Measurements from ENCODE around the gene GTSF1L. TPM values are rescaled to one million over a fixed set of nuclear protein-coding genes. Genes with fewer than 3 reads are reported as not detected.

The GTSF1L gene
- total RNA-seq, 1 experiment from 2014 or later = not detected

- peak; percentile 54 for DNase-seq (ENCODE audit: low spot score)
- ChIA-PET POLR2A (ENCODE audit: low non-redundant PET) (no interaction called here), CTCF (interaction anchor here (0.7 to 0.8 kb wide), 2 partner anchors 208 to 278 kb away, joined by 4 to 5 read pairs; no protein-coding TSS in a partner anchor)
- H3K27ac ChIP-seq (ENCODE audit: low read depth, low read length, poor library complexity, severe bottlenecking) = no peak overlapping the region
- no peak for TF ChIP-seq EZH2 (IDR thresholded peaks at IDR 0.05; ENCODE audit: borderline replicate concordance, low read depth, low read length, poor library complexity, severe bottlenecking)
- no peak for TF ChIP-seq CTCF (conservative IDR thresholded peaks at IDR 0.05; ENCODE audit: low read depth, low read length)
- H3K27me3 ChIP-seq (replicated peaks; ENCODE audit: insufficient read depth, low read depth, low read length, poor library complexity) = no peaks in the 10 kb centered on the region
- H3K4me3 ChIP-seq (ENCODE audit: low read depth, low read length, poor library complexity, severe bottlenecking) = no peak overlapping the region
- H3K9me3 ChIP-seq (ENCODE audit: low read depth, low read length, poor library complexity, severe bottlenecking) = no peaks in the 10 kb centered on the region
- peaks cover 23% of the 10 kb centered on the region for H3K4me1 ChIP-seq (ENCODE audit: insufficient read depth, low read length, poor library complexity, severe bottlenecking)
- no peaks in the 10 kb centered on the region for H3K36me3 ChIP-seq (ENCODE audit: insufficient read depth, low read length, poor library complexity, severe bottlenecking)
- intact Hi-C loops (cut with micrococcal nuclease; ENCODE audit: unreplicated experiment) = loop anchor here (10.0 kb wide), 1 partner anchor 438 kb away; the partner anchor contains the start of gene JPH2
- no TSS peak for BruUV-seq (replicated peaks)
Measured at GRCh38 chr20:43746344-43747137, 19.7 kb upstream of the GTSF1L start.

- TF ChIP-seq CTCF (conservative IDR thresholded peaks at IDR 0.05; ENCODE audit: low read depth, low read length) (no peak), EZH2 (IDR thresholded peaks at IDR 0.05; ENCODE audit: borderline replicate concordance, low read depth, low read length, poor library complexity, severe bottlenecking) (no peak)
- intact Hi-C loops (cut with micrococcal nuclease; ENCODE audit: unreplicated experiment) = loop anchor here (10.0 kb wide), 1 partner anchor 440 kb away; the partner anchor contains the start of gene JPH2
- ChIA-PET CTCF (no interaction called here), POLR2A (ENCODE audit: low non-redundant PET) (interaction anchor here (0.7 kb wide), 1 partner anchor 340 kb away, joined by 7 read pairs; no protein-coding TSS in a partner anchor)
- H3K9me3 ChIP-seq (ENCODE audit: low read depth, low read length, poor library complexity, severe bottlenecking) = no peaks in the 10 kb centered on the region
- peak overlapping the region; percentile 7 for H3K4me3 ChIP-seq (ENCODE audit: low read depth, low read length, poor library complexity, severe bottlenecking)
- no peaks in the 10 kb centered on the region for H3K27me3 ChIP-seq (replicated peaks; ENCODE audit: insufficient read depth, low read depth, low read length, poor library complexity)
- H3K36me3 ChIP-seq (ENCODE audit: insufficient read depth, low read length, poor library complexity, severe bottlenecking) = no peaks in the 10 kb centered on the region
- H3K4me1 ChIP-seq (ENCODE audit: insufficient read depth, low read length, poor library complexity, severe bottlenecking) = peaks cover 23% of the 10 kb centered on the region
- BruUV-seq (replicated peaks) = no TSS peak
- no peak overlapping the region for H3K27ac ChIP-seq (ENCODE audit: low read depth, low read length, poor library complexity, severe bottlenecking)
- peak; percentile 57 for DNase-seq (ENCODE audit: low spot score)
Measured at GRCh38 chr20:43744966-43745730, 18.3 kb upstream of the GTSF1L start.

GRCh38 chr20:43744151-43744611 lies 17.4 kb upstream of the GTSF1L start:
- intact Hi-C loops (cut with micrococcal nuclease; ENCODE audit: unreplicated experiment) = loop anchor here (10.0 kb wide), 1 partner anchor 441 kb away; the partner anchor contains the start of gene JPH2
- ChIA-PET CTCF (no interaction called here), POLR2A (ENCODE audit: low non-redundant PET) (interaction anchor here (0.7 kb wide), 1 partner anchor 341 kb away, joined by 7 read pairs; no protein-coding TSS in a partner anchor)
- Histone ChIP-seq H3K4me3 (ENCODE audit: low read depth, low read length, poor library complexity, severe bottlenecking) (no peak overlapping the region), H3K36me3 (ENCODE audit: insufficient read depth, low read length, poor library complexity, severe bottlenecking) (no peaks in the 10 kb centered on the region), H3K9me3 (ENCODE audit: low read depth, low read length, poor library complexity, severe bottlenecking) (no peaks in the 10 kb centered on the region), H3K27ac (ENCODE audit: low read depth, low read length, poor library complexity, severe bottlenecking) (no peak overlapping the region), H3K27me3 (replicated peaks; ENCODE audit: insufficient read depth, low read depth, low read length, poor library complexity) (no peaks in the 10 kb centered on the region), H3K4me1 (ENCODE audit: insufficient read depth, low read length, poor library complexity, severe bottlenecking) (peaks cover 23% of the 10 kb centered on the region)
- no peak for DNase-seq (ENCODE audit: low spot score)
- TF ChIP-seq EZH2 (IDR thresholded peaks at IDR 0.05; ENCODE audit: borderline replicate concordance, low read depth, low read length, poor library complexity, severe bottlenecking) (no peak), CTCF (conservative IDR thresholded peaks at IDR 0.05; ENCODE audit: low read depth, low read length) (no peak)
- BruUV-seq (replicated peaks) = no TSS peak
